PC-3 (cell line): ENCODE data around the gene JAG2. TPM values are rescaled to one million over a fixed set of nuclear protein-coding genes. Genes with fewer than 3 reads are reported as not detected.

Experiments used
- ATAC-seq: fragments of 200-7000 bp; cut with Tn5 transposase; 2 replicates; pipeline ENCODE4 v1.9.1; 2020; ENCODE audit warnings: mild to moderate bottlenecking, moderate library complexity
- BruUV-seq: library from RNA; stranded (reverse); fragments of 400-500 nt; replicated peaks from 2 replicates; lab custom pipeline; 2021; lab: Mats Ljungman, UMichigan
- CTCF ChIA-PET: fragments of 300-600 bp; sonication (Branson Sonifier 250); formaldehyde crosslinking; loops from one replicate; lab custom pipeline; 2022; ENCODE audit warnings: antibody characterized with exemption; lab: Charles Lee
- POLR2A ChIA-PET: fragments of 300-600 bp; sonication (Branson Sonifier 250); formaldehyde crosslinking; loops from one replicate; lab custom pipeline; 2022; ENCODE audit warnings: antibody characterized with exemption; ENCODE audit not compliant: unreplicated experiment; lab: Charles Lee
- DNase-seq: peaks from one replicate; pipeline ENCODE4 v3.0.0-alpha.2; 2015
- H2AFZ ChIP-seq: fragments of 300-600 bp; sonication (generic); 2 replicates; pipeline ENCODE4 v1.6.0; 2016; ENCODE audit warnings: antibody characterized with exemption, low read length
- H3F3A ChIP-seq: fragments of 300-600 bp; sonication (generic); one replicate; pipeline ENCODE4 v1.6.0; 2017; ENCODE audit warnings: antibody characterized with exemption, low read length, control low read depth, mild to moderate bottlenecking; ENCODE audit not compliant: unreplicated experiment
- H3K27ac ChIP-seq: fragments of 300-600 bp; sonication (generic); 2 replicates; pipeline ENCODE4 v1.5.1; 2016; ENCODE audit warnings: mild to moderate bottlenecking, low read length
- H3K27me3 ChIP-seq: fragments of 300-600 bp; sonication (generic); 2 replicates; pipeline ENCODE4 v1.6.1; 2016; ENCODE audit warnings: low read length, mixed read lengths
- H3K36me3 ChIP-seq: fragments of 300-600 bp; sonication (generic); 2 replicates; pipeline ENCODE4 v1.6.1; 2016; ENCODE audit warnings: low read depth, mixed run types, low read length, mixed read lengths
- H3K4me1 ChIP-seq: fragments of 300-600 bp; sonication (generic); 2 replicates; pipeline ENCODE4 v1.5.1; 2016; ENCODE audit warnings: low read length; ENCODE audit not compliant: insufficient read depth
- H3K4me2 ChIP-seq: fragments of 300-600 bp; sonication (generic); 2 replicates; pipeline ENCODE4 v1.6.0; 2016; ENCODE audit warnings: low read length
- H3K4me3 ChIP-seq: fragments of 300-600 bp; sonication (generic); 2 replicates; pipeline ENCODE4 v1.5.1; 2016; ENCODE audit warnings: mild to moderate bottlenecking, low read length, mixed read lengths
- H3K79me2 ChIP-seq: fragments of 300-600 bp; sonication (generic); 2 replicates; pipeline ENCODE4 v1.6.1; 2017; ENCODE audit warnings: low read length, mixed read lengths
- H3K9ac ChIP-seq: fragments of 300-600 bp; sonication (generic); 2 replicates; pipeline ENCODE4 v1.6.0; 2016; ENCODE audit warnings: mild to moderate bottlenecking, low read length
- H3K9me2 ChIP-seq: fragments of 300-600 bp; sonication (generic); replicated peaks from 2 replicates; pipeline ENCODE4 v1.6.1; 2016; ENCODE audit warnings: mixed run types, low read length, mixed read lengths
- H3K9me3 ChIP-seq: fragments of 300-600 bp; sonication (generic); 2 replicates; pipeline ENCODE4 v1.6.1; 2016; ENCODE audit warnings: low read length, mixed read lengths
- H4K20me1 ChIP-seq: fragments of 300-600 bp; sonication (generic); 2 replicates; pipeline ENCODE4 v1.6.1; 2016; ENCODE audit warnings: low read length, mixed read lengths
- CTCF ChIP-seq: fragments of 300-600 bp; sonication (generic); conservative IDR thresholded peaks from 2 replicates; pipeline ENCODE4 v1.5.1; 2017; ENCODE audit warnings: antibody characterized with exemption, low read depth, mild to moderate bottlenecking, low read length
- EZH2 ChIP-seq: fragments of 300-600 bp; sonication (generic); IDR thresholded peaks from one replicate; pipeline ENCODE4 v1.6.1; 2017; ENCODE audit warnings: antibody characterized with exemption, mild to moderate bottlenecking, low read length; ENCODE audit not compliant: unreplicated experiment
- EZH2phosphoT487 ChIP-seq: fragments of 300-600 bp; sonication (generic); IDR thresholded peaks from 2 replicates; pipeline ENCODE4 v1.6.1; 2018; ENCODE audit warnings: mild to moderate bottlenecking, antibody characterized with exemption, low read length, borderline replicate concordance
- intact Hi-C: fragments of 100-400 bp; cut with micrococcal nuclease; formaldehyde crosslinking; loops from 2 replicates; pipeline ENCODE4 v1.9.0; 2023
- total RNA-seq: library from RNA; depleted of rRNA; stranded (reverse); fragments of >200 nt; gene quantifications from 2 replicates; pipeline ENCODE4 v1.2.3, GENCODE V29; 2014

Gene JAG2
- total RNA-seq, 1 experiment from 2014 or later = 57.1 TPM

- CTCF ChIA-PET = no interaction called here
- no peak for TF ChIP-seq EZH2
- no peak for TF ChIP-seq CTCF
- no peak for TF ChIP-seq EZH2phosphoT487
Observed at GRCh38 chr14:105185001-105185400, 16.4 kb upstream of the JAG2 start.

GRCh38 chr14:105184461-105184860, 15.9 kb upstream of the JAG2 start:
- Histone ChIP-seq H3K4me2 (no peak overlapping the region), H3K4me1 (0 out of 2 replicates have a peak, but pooled peaks cover 4% of the 10 kb centered on the region), H3K9ac (no peak overlapping the region), H3K27me3 (no peaks in the 10 kb centered on the region), H3F3A (no peaks in the 10 kb centered on the region), H3K9me3 (no peaks in the 10 kb centered on the region), H2AFZ (no peak overlapping the region), H3K79me2 (no peaks in the 10 kb centered on the region), H3K36me3 (no peaks in the 10 kb centered on the region), H3K4me3 (no peak overlapping the region), H3K9me2 (no peaks in the 10 kb centered on the region), H4K20me1 (no peaks in the 10 kb centered on the region), H3K27ac (no peak overlapping the region)
- ChIA-PET POLR2A (interaction anchor here (0.6 kb wide), 1 partner anchor 1644 kb away, joined by 5 read pairs; no protein-coding TSS in a partner anchor), CTCF (no interaction called here)
- BruUV-seq = no TSS peak
- DNase-seq (no peak), ATAC-seq (no peak)
- intact Hi-C loops = no loop called here
- TF ChIP-seq EZH2 (no peak), CTCF (no peak), EZH2phosphoT487 (no peak)

More at GRCh38 chr14:105185001-105185400, 16.4 kb upstream of the JAG2 start:
- intact Hi-C loops = no loop called here
- H4K20me1 ChIP-seq = no peaks in the 10 kb centered on the region
- no peaks in the 10 kb centered on the region for H3K27me3 ChIP-seq
- no peak overlapping the region for H3K4me3 ChIP-seq
- no peaks in the 10 kb centered on the region for H3K79me2 ChIP-seq
- no TSS peak for BruUV-seq
- H3K9me3 ChIP-seq = no peaks in the 10 kb centered on the region
- no peak for ATAC-seq
- no peaks in the 10 kb centered on the region for H3K36me3 ChIP-seq
- no peak overlapping the region for H2AFZ ChIP-seq
- no peaks in the 10 kb centered on the region for H3K9me2 ChIP-seq
- POLR2A ChIA-PET = interaction anchor here (0.6 kb wide), 1 partner anchor 1644 kb away, joined by 5 read pairs; no protein-coding TSS in a partner anchor
- H3K4me1 ChIP-seq = 0 out of 2 replicates have a peak, but pooled peaks cover 4% of the 10 kb centered on the region
- no peak overlapping the region for H3K27ac ChIP-seq
- DNase-seq = no peak
- no peak overlapping the region for H3K9ac ChIP-seq
- H3K4me2 ChIP-seq = no peak overlapping the region
- H3F3A ChIP-seq = no peaks in the 10 kb centered on the region

GRCh38 chr14:105182296-105183020, 13.9 kb upstream of the JAG2 start:
- CTCF ChIA-PET = no interaction called here
- DNase-seq (no peak), ATAC-seq (no peak)

More at GRCh38 chr14:105182296-105183020, 13.9 kb upstream of the JAG2 start:
- Histone ChIP-seq H3F3A (no peaks in the 10 kb centered on the region), H4K20me1 (no peaks in the 10 kb centered on the region), H3K9ac (no peak overlapping the region), H3K9me3 (no peaks in the 10 kb centered on the region), H3K4me3 (no peak overlapping the region), H2AFZ (no peak overlapping the region), H3K27ac (no peak overlapping the region), H3K9me2 (no peaks in the 10 kb centered on the region), H3K79me2 (no peaks in the 10 kb centered on the region), H3K27me3 (no peaks in the 10 kb centered on the region), H3K4me1 (0 out of 2 replicates have a peak, but pooled peaks cover 4% of the 10 kb centered on the region), H3K36me3 (no peaks in the 10 kb centered on the region), H3K4me2 (no peak overlapping the region)
- no TSS peak for BruUV-seq
- POLR2A ChIA-PET = no interaction called here
- intact Hi-C loops = no loop called here
- TF ChIP-seq CTCF (no peak), EZH2 (no peak), EZH2phosphoT487 (no peak)
